Activated CD4-positive, alpha-beta memory T cell treated with anti-CD3 and anti-CD28 coated beads, Interleukin-2, amount 10 ng/mL, durations not matched to agents 7 days and 5 days (primary cell): ENCODE results near the gene ZBTB47. TPM values are rescaled to one million over a fixed set of nuclear protein-coding genes. Genes with fewer than 3 reads are reported as not detected.

Experiments used
- CTCF ChIA-PET: fragments of 350-600 bp; sonication (Branson Sonifier 250); formaldehyde crosslinking; loops from one replicate; lab custom pipeline; 2021; ENCODE audit warnings: antibody characterized with exemption, inconsistent platforms; lab: Charles Lee
- POLR2A ChIA-PET: fragments of 350-600 bp; sonication (Branson Sonifier 250); formaldehyde crosslinking; loops from one replicate; lab custom pipeline; 2021; ENCODE audit warnings: antibody characterized with exemption; lab: Charles Lee
- DNase-seq: peaks from one replicate; pipeline ENCODE4 v3.0.0-alpha.2; 2020
- H3K27ac Mint-ChIP-seq: one replicate; pipeline ENCODE4 v1.8.0; 2021; ENCODE audit warnings: mild to moderate bottlenecking, mixed read lengths
- H3K27me3 Mint-ChIP-seq: one replicate; pipeline ENCODE4 v1.8.0; 2021; ENCODE audit warnings: mixed read lengths
- H3K36me3 Mint-ChIP-seq: one replicate; pipeline ENCODE4 v1.8.0; 2021; ENCODE audit warnings: low read depth, mixed read lengths
- H3K4me1 Mint-ChIP-seq: one replicate; pipeline ENCODE4 v1.8.0; 2021; ENCODE audit warnings: mixed read lengths
- H3K4me3 Mint-ChIP-seq: one replicate; pipeline ENCODE4 v1.8.0; 2021; ENCODE audit warnings: mild to moderate bottlenecking, mixed read lengths
- H3K9me3 Mint-ChIP-seq: one replicate; pipeline ENCODE4 v1.8.0; 2021; ENCODE audit warnings: mixed read lengths
- total RNA-seq, 2 experiments: library from RNA; stranded (reverse); gene quantifications; one replicate each; pipeline ENCODE4 v1.2.3, GENCODE V29; 2021

ZBTB47 gene
- total RNA-seq, 2 experiments from 2014 or later = 0.93 to 1.1 TPM

DNA sequence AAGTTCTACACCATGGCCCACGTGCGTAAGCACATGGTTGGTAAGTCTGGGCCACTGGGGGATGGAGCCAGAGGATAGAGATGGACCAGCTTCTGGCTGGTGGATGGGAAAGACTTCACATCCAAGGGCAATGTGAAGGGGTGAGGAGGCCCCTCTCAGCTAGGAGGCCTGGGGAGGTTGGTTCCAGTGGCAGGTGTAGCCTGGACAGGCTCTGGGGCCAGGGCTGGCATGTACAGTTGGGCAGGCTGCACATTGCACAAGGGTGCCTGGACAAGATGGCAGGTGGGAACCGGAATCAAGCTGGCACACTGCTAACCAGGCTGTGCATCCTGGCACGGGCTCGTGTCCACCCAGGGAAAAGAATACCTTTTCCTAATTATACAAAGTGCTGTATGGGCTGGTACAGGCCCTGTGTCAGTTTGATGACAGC is 8.1 kb downstream of the ZBTB47 start:
- Mint-ChIP-seq H3K27me3 (no peaks in the 10 kb centered on the region), H3K27ac (no peak overlapping the region), H3K4me3 (no peak overlapping the region), H3K4me1 (no peaks in the 10 kb centered on the region), H3K36me3 (no peaks in the 10 kb centered on the region), H3K9me3 (no peaks in the 10 kb centered on the region)
- DNase-seq = no peak
- POLR2A ChIA-PET = no interaction called here
- CTCF ChIA-PET = interaction anchor here (0.8 to 4.2 kb wide), 4 partner anchors 10 to 88 kb away, joined by 3 to 24 read pairs (median 4); no protein-coding TSS in a partner anchor

DNA sequence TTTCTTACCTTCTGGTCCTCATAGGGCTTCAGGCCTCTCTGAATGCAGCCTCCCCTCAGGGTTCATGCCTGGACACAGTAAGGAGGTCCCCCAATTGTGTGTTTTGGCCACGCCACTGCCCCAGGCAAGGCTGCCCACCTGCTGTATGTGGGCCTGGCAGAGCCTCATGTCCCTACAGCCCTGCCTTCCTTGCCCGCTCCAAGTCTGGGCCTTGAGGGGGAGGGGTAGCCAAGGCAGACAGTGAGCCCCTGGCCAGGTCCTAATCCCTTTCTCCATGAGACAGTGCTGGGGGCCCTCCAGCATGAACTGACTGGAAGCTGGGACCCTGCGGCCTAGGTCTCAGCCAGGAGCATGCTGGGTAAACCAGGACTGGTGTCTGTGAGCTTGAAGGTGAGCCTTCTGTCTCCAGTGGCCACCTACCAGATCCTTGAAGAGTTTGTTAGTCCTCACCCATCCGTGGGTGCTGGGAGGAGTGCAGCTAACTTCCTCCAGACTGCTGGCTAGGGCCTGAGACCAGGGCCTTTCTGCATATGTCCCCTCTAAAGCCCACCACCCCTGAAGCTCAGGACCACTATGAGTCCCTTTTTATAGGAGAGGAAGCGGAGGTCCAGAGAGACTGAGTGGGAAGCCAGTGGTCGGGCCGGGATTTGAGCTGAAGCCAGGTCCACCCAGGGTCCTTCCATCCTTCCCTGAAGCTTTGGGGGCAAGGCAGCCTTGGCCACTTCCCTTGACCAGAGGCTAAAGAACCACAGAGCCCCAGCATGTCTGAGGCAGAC is 8.7 kb downstream of the ZBTB47 start:
- H3K27ac Mint-ChIP-seq = no peak overlapping the region
- POLR2A ChIA-PET = interaction anchor here (1.2 kb wide), 1 partner anchor 142 kb away, joined by 3 read pairs; the partner anchor contains the start of gene HIGD1A
- H3K36me3 Mint-ChIP-seq = no peaks in the 10 kb centered on the region

DNA sequence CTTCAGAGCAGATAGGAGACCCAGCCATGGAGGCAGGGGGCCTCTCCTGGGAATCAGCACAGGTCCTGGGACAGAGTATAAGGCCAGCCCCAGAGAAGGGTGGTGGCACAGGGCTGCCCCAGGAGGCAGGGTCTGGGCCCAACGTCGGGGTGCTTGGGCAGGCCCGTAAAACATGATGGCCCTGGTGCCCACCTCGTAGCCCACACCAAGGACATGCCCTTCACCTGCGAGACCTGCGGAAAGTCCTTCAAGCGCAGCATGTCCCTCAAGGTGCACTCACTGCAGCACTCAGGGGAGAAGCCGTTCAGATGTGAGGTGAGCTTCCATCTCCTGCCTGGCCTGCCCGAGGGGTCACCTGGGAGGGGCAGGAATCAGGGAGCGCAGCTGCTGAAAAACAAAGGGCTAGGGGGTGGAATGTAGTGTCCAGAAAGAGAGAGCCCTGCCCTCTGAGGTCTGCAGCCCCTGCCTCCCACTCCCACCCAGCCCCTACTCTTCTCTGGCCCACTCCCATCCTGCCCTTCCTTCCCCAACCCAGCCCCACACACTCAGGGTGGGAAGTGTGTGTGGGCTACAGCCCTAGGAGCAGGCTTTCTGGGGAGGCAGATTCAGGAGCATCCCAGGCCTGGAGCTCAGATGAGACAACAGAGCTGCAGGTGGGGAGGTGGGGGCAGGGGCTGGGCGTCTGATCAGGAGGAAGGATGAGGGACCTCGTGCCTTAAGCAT is 9.5 kb downstream of the ZBTB47 start:
- Mint-ChIP-seq H3K4me3 (no peak overlapping the region), H3K36me3 (no peaks in the 10 kb centered on the region), H3K4me1 (no peaks in the 10 kb centered on the region), H3K27ac (no peak overlapping the region), H3K27me3 (no peaks in the 10 kb centered on the region), H3K9me3 (no peaks in the 10 kb centered on the region)
- DNase-seq = peak; percentile 8
- ChIA-PET POLR2A (interaction anchor here (1.2 kb wide), 1 partner anchor 141 kb away, joined by 3 read pairs; the partner anchor contains the start of gene HIGD1A), CTCF (interaction anchor here (4.2 kb wide), 1 partner anchor 82 kb away, joined by 24 read pairs; no protein-coding TSS in a partner anchor)

More for the DNA sequence above, 8.7 kb downstream of the ZBTB47 start:
- no peak overlapping the region for H3K4me3 Mint-ChIP-seq
- H3K27me3 Mint-ChIP-seq = no peaks in the 10 kb centered on the region
- peak; percentile 12 for DNase-seq
- CTCF ChIA-PET = interaction anchor here (1.3 to 4.2 kb wide), 2 partner anchors 10 to 83 kb away, joined by 3 to 24 read pairs; no protein-coding TSS in a partner anchor
- no peaks in the 10 kb centered on the region for H3K9me3 Mint-ChIP-seq
- no peaks in the 10 kb centered on the region for H3K4me1 Mint-ChIP-seq

DNA sequence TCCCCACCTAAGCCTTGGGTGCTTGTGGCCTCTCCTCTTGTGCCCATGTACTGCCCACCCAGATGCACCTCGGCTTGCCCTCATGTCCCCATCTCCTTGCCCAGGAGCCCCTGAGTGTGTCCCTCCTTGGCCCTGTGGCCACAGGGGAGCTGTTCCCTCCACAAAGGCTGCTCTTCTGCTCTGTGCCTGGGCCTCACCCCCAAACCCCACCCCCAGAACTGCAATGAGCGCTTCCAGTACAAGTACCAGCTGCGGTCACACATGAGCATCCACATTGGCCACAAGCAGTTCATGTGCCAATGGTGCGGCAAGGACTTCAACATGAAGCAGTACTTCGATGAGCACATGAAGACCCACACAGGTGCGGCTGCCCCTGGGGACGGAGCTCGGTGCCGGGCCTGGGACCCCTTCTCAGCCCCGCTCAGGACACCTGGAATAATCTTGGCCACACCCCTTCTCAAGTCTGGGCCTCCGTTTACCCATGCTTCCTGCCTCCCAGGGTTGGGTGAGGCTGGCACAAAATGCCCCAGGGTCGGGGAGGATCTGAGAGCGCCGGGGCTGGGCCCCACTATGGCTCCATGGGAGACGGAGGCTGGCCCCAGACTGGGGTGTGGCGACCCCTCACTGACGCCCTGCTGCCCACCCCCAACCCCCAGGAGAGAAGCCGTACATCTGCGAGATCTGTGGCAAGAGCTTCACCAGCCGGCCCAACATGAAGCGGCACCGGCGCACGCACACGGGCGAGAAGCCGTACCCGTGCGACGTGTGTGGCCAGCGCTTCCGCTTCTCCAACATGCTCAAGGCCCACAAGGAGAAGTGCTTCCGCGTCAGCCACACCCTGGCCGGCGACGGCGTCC is 10.3 kb downstream of the ZBTB47 start:
- Mint-ChIP-seq H3K4me1 (no peaks in the 10 kb centered on the region), H3K4me3 (no peak overlapping the region), H3K27me3 (no peaks in the 10 kb centered on the region), H3K36me3 (no peaks in the 10 kb centered on the region), H3K9me3 (no peaks in the 10 kb centered on the region), H3K27ac (no peak overlapping the region)
- CTCF ChIA-PET = interaction anchor here (4.2 kb wide), 1 partner anchor 81 kb away, joined by 24 read pairs; no protein-coding TSS in a partner anchor
- peak; percentile 10 for DNase-seq
- POLR2A ChIA-PET = no interaction called here

DNA sequence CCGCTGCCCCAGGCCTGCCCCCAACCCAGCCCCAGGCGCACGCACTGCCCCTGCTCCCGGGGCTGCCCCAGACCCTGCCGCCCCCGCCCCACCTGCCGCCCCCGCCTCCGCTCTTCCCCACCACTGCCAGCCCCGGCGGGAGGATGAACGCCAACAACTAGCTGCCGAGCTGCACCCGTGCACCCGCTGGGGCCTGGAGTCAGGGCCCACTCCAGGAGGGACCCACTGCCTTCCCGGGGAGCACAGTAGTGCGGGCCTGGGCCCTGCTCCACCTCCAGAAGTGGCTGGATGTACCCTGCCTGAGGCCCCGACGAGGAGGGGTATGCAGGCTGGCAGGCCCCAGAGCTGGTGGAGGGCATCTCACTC is 10.9 kb downstream of the ZBTB47 start:
- Mint-ChIP-seq H3K4me3 (no peak overlapping the region), H3K27ac (no peak overlapping the region), H3K4me1 (no peaks in the 10 kb centered on the region), H3K9me3 (no peaks in the 10 kb centered on the region), H3K27me3 (peaks cover 2% of the 10 kb centered on the region), H3K36me3 (no peaks in the 10 kb centered on the region)
- peak; percentile 11 for DNase-seq
- CTCF ChIA-PET = no interaction called here
- POLR2A ChIA-PET = no interaction called here

DNA sequence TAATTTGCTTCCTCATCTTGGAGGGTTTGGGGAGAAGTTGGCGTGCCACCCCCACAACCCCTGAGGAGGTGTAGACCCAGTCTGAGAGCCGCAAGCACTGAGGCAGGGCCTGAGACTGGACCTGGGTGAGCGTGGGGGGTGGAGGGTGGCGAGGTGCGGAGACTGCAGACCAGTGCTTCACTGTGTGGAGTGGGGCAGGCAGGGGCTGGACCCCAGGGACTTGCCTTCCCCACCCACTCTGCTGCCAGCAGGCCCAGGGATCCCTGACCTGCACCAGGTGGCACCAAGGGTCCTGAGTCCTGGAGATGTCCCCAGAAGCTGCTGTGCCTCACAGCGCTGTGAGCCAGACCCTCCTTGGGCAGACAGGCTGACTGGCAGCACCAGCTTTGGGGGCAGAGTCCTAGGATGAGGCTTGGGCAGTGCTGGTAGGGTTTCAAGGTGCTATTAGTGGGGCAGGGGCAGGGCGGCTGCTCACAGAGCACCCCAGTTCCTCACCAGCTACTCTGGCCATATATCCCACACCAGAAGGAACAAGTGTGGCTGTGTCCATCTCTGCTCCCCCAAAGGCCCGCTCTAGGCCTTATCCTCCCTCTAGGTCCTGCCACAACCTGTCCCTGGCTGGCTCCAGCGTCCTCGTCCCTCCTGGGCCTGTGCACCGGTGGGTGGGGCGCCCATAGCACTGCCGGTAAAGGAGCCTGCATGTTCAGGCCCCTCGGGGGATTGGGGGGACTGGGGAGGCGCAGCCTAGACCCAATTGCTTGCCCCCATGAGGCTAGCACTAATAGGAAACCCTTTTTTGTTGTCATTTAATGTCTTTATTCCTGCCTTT is 11.8 kb downstream of the ZBTB47 start:
- Mint-ChIP-seq H3K27ac (no peak overlapping the region), H3K27me3 (peaks cover 2% of the 10 kb centered on the region), H3K4me1 (no peaks in the 10 kb centered on the region), H3K36me3 (no peaks in the 10 kb centered on the region), H3K4me3 (no peak overlapping the region), H3K9me3 (no peaks in the 10 kb centered on the region)
- POLR2A ChIA-PET = no interaction called here
- CTCF ChIA-PET = no interaction called here
- DNase-seq = peak; percentile 7

DNA sequence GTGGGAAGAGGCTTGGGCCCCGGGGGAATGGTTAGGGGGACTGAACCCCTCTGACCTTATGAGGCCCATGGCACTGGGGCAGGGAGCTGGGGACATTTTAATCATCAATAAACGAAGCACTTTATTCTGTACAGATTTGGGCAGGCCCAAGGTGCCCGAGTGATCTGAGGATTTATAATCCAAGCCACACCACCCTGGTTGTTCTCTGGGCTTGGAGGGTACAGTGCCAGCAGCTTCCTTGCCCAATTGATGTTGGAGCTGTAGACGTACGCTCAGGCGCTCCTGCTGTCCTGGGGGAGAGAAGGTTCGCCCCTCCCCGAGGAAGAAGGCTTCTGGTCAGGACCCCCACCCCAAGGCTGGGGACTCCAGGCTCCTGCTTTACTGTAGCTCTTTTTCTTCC is 12.5 kb downstream of the ZBTB47 start:
- Mint-ChIP-seq H3K4me1 (no peaks in the 10 kb centered on the region), H3K36me3 (no peaks in the 10 kb centered on the region), H3K4me3 (no peak overlapping the region), H3K27me3 (peaks cover 2% of the 10 kb centered on the region), H3K9me3 (no peaks in the 10 kb centered on the region), H3K27ac (no peak overlapping the region)
- ChIA-PET CTCF (no interaction called here), POLR2A (no interaction called here)
- DNase-seq = peak; percentile 11

DNA sequence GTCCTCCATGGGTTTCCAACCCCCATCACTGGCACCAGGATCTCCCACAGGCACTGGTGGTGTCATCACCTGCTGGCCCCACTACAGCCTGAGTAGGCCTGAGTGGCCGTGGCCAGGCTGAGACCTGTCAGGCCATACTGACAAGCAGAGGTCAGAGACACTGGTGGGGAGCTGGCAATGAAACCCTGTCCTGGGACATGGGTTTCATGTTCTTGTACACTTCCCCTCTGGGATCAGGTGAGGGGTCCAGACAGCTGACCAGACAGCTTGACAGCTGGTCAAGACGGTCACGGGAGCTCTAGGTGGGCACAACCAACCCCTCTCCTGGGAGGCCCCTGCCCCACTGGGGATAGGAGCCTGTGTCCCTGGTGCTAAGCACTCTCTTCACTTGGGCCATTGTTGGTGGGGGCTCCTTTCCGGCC is 13.1 kb downstream of the ZBTB47 start:
- Mint-ChIP-seq H3K27me3 (peaks cover 2% of the 10 kb centered on the region), H3K27ac (no peak overlapping the region), H3K36me3 (no peaks in the 10 kb centered on the region), H3K9me3 (no peaks in the 10 kb centered on the region), H3K4me1 (no peaks in the 10 kb centered on the region), H3K4me3 (no peak overlapping the region)
- ChIA-PET POLR2A (no interaction called here), CTCF (no interaction called here)
- peak; percentile 9 for DNase-seq

DNA sequence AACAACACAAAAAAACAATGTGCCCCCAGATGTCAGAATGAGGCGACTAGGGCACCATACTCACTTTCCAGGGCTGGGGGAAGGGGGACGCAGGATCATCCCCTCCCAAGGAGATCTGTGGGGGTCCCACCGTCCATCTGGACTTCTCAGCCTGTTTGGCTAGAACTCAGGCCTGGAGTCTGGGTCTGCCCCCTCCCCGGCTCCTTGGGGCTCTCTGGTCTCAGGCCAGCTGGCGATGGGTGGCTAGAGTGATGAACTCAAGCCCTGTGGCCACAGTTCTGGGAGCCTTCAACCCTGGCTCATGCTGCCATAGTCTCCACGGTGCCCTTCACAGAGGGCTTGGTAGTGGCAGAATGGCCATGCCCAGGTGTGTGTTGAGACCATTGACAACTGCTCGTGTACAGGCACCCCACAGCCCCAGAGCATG is 13.6 kb downstream of the ZBTB47 start:
- Mint-ChIP-seq H3K4me3 (no peak overlapping the region), H3K36me3 (no peaks in the 10 kb centered on the region), H3K9me3 (no peaks in the 10 kb centered on the region), H3K4me1 (no peaks in the 10 kb centered on the region), H3K27me3 (peaks cover 2% of the 10 kb centered on the region), H3K27ac (no peak overlapping the region)
- ChIA-PET POLR2A (no interaction called here), CTCF (no interaction called here)
- DNase-seq = peak; percentile 8

DNA sequence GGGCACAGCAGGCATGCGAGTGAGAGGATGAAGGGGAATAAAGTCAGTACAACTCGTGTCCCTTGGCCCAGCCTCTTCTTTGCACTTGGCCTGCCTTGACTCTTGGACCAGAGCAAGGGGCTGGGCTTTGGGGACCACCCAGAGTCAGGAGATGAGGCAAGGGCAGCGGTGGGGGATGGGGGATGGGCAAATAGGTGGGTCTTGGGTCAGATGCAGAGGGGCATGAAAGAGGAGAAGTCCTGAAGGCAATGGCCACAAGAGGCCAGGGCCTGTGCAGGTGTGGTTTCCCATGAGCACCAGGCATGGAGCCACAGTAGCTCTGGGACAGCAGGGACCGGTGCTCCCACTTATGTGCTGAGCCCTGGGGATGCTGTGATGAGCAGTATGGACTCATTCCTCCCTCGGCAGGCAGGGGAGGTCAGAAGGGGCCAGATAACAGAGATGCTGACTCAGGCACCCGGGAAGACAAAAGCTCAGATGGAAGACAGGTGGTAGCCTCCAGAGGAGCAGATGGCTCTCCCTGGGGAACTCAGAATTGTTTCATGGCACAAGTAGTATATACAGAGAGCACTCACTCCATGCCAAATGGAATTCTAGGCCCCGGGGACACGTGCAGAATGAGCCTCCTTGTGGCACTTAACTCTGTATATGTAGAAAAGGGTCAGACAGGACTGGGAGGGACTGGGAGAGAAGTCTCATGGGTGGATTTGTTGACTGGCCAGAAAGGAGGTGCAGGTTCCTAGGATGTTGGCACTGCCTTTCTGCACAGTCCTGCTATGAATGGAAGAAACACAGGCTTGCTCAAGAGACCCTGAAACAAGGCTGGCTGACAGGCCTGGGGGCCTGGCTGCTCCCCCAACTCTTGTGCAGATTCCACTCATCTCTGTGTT is 14.3 kb downstream of the ZBTB47 start:
- peak; percentile 14 for DNase-seq
- ChIA-PET POLR2A (no interaction called here), CTCF (no interaction called here)
- Mint-ChIP-seq H3K36me3 (no peaks in the 10 kb centered on the region), H3K9me3 (no peaks in the 10 kb centered on the region), H3K4me1 (no peaks in the 10 kb centered on the region), H3K27ac (no peak overlapping the region), H3K27me3 (peaks cover 2% of the 10 kb centered on the region), H3K4me3 (no peak overlapping the region)

DNA sequence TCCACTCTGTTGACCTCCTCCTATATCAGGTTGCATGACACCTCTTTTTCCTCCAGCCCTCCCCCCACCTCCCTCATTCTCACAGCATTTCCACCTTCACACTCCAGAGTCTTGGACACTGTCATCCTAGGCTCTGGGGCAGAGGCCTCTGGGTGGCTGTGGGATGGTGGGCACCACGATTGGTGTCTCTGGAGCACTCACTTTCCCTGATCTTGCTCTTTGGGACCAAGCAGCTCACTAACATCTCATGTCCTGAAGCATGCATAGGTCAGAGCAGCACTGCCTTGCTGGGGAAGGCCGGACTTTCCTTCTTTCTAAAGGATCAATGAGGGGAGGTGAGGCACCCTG is 14.9 kb downstream of the ZBTB47 start:
- ChIA-PET CTCF (no interaction called here), POLR2A (no interaction called here)
- no peaks in the 10 kb centered on the region for H3K36me3 Mint-ChIP-seq
- H3K4me3 Mint-ChIP-seq = no peak overlapping the region
- DNase-seq = no peak
- H3K4me1 Mint-ChIP-seq = no peaks in the 10 kb centered on the region
- no peak overlapping the region for H3K27ac Mint-ChIP-seq
- H3K9me3 Mint-ChIP-seq = no peaks in the 10 kb centered on the region
- peaks cover 2% of the 10 kb centered on the region for H3K27me3 Mint-ChIP-seq
